OCI-LY1 (cell line): Measurements from ENCODE around the gene MED15.

Source experiments
- H2AFZ ChIP-seq: fragments of 200-600 bp; sonication (generic), shearing (Covaris generic); 2 replicates; pipeline ENCODE4 v1.6.0; 2014; ENCODE audit warnings: antibody characterized with exemption, mild to moderate bottlenecking, low read length
- H3F3A ChIP-seq: fragments of 200-600 bp; sonication (generic), shearing (Covaris generic); 2 replicates; pipeline ENCODE4 v1.6.0; 2014; ENCODE audit warnings: mild to moderate bottlenecking, antibody characterized with exemption, low read length, moderate library complexity; ENCODE audit not compliant: insufficient read depth
- H3K27ac ChIP-seq: fragments of 200-600 bp; sonication (generic); 2 replicates; pipeline ENCODE4 v1.5.1; 2014; ENCODE audit warnings: low read length, mixed run types, mild to moderate bottlenecking, low read depth; ENCODE audit not compliant: poor library complexity, severe bottlenecking
- H3K27me3 ChIP-seq: fragments of 200-600 bp; sonication (generic); 2 replicates; pipeline ENCODE4 v1.6.0; 2014; ENCODE audit warnings: antibody characterized with exemption, mild to moderate bottlenecking, low read length, moderate library complexity; ENCODE audit not compliant: insufficient read depth
- H3K36me3 ChIP-seq: fragments of 200-600 bp; sonication (generic); 2 replicates; pipeline ENCODE4 v1.6.1; 2014; ENCODE audit warnings: mild to moderate bottlenecking, antibody characterized with exemption, low read length, moderate library complexity, mixed read lengths; ENCODE audit not compliant: insufficient read depth
- H3K4me1 ChIP-seq: fragments of 200-600 bp; sonication (generic); 2 replicates; pipeline ENCODE4 v1.5.1; 2014; ENCODE audit warnings: mild to moderate bottlenecking, low read length, moderate library complexity; ENCODE audit not compliant: insufficient read depth, severe bottlenecking
- H3K4me2 ChIP-seq: fragments of 200-600 bp; sonication (generic), shearing (Covaris generic); 2 replicates; pipeline ENCODE4 v1.6.1; 2014; ENCODE audit warnings: low read length
- H3K4me3 ChIP-seq: fragments of 200-600 bp; sonication (generic); 2 replicates; pipeline ENCODE4 v1.5.1; 2014; ENCODE audit warnings: low read length, low read depth, mild to moderate bottlenecking, mixed read lengths; ENCODE audit not compliant: poor library complexity, severe bottlenecking
- H3K79me2 ChIP-seq: fragments of 200-600 bp; shearing (Covaris generic); 2 replicates; pipeline ENCODE4 v1.6.1; 2016; ENCODE audit warnings: mixed run types, low read length, mixed read lengths; ENCODE audit not compliant: insufficient read depth
- H3K9ac ChIP-seq: fragments of 200-600 bp; sonication (generic), shearing (Covaris generic); 2 replicates; pipeline ENCODE4 v1.6.1; 2014; ENCODE audit warnings: mild to moderate bottlenecking, low read length, mixed read lengths
- H3K9me2 ChIP-seq: fragments of 200-600 bp; sonication (generic), shearing (Covaris generic); 2 replicates; pipeline ENCODE4 v1.6.1; 2014; ENCODE audit warnings: low read depth, mild to moderate bottlenecking, low read length, mixed read lengths
- H3K9me3 ChIP-seq: fragments of 200-600 bp; shearing (Covaris generic); 2 replicates; pipeline ENCODE4 v1.6.1; 2014; ENCODE audit warnings: low read length, mixed read lengths
- H4K20me1 ChIP-seq: fragments of 200-600 bp; sonication (generic), shearing (Covaris generic); 2 replicates; pipeline ENCODE4 v1.6.0; 2016; ENCODE audit warnings: mild to moderate bottlenecking, low read length; ENCODE audit not compliant: insufficient read depth
- CTCF ChIP-seq: fragments of 200-600 bp; sonication (generic), shearing (Covaris generic); IDR thresholded peaks from 2 replicates; pipeline ENCODE4 v1.5.1; 2017; ENCODE audit warnings: mild to moderate bottlenecking, antibody characterized with exemption, low read length, moderate library complexity, mixed read lengths
- EZH2 ChIP-seq: fragments of 200-600 bp; sonication (generic), shearing (Covaris generic); IDR thresholded peaks from 2 replicates; pipeline ENCODE4 v1.8.0; 2017; ENCODE audit warnings: borderline replicate concordance, mixed run types, mild to moderate bottlenecking, antibody characterized with exemption, low read length, moderate library complexity, mixed read lengths

Gene MED15

DNA sequence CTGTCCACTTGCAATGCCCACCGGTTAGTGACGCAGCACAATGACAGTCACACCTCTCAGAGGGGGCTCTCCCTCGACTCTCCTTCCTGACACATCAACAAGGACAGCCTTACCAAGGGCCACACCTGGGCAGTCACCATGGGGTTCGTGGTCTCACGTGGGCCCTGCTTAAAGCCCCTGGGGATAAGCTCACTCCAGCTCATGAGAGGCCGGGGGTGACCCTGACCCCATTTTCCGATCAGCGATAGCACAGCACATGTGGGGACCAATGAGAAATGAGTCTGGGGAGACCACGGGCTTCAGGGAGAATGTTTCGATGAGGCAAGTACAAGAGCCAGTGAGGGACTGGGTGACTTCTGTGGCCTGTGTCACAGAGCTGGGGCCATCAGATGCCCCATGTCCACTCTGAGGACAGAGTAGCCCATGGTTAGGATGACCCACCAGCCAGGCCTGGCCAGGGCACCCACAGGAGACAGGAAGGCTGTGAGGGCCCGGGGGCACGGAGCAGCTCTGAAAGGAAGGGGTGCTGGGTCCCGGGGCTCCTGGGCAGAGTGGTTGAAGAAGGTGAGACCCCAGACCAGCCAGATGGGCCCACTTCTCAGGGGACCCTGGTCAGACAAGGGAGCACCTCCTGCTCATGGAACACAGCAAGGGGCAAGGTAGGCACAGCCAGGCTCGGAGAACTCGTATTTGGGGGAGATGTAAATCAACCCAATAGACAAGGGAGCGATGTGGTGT lies 128.8 kb downstream of the MED15 start:
- H3K27me3 ChIP-seq = no peaks in the 10 kb centered on the region; the same call in 1 of the 2 replicates
- H3K79me2 ChIP-seq = no peaks in the 10 kb centered on the region
- H3K4me2 ChIP-seq = no peak overlapping the region
- H3K27ac ChIP-seq = no peak overlapping the region
- H3K9me2 ChIP-seq = no peaks in the 10 kb centered on the region
- H3K36me3 ChIP-seq = no peaks in the 10 kb centered on the region
- no peaks in the 10 kb centered on the region for H3F3A ChIP-seq
- H3K9me3 ChIP-seq = no peaks in the 10 kb centered on the region
- no peaks in the 10 kb centered on the region for H3K4me1 ChIP-seq
- no peak overlapping the region for H3K4me3 ChIP-seq
- H2AFZ ChIP-seq = no peak overlapping the region
- no peaks in the 10 kb centered on the region for H4K20me1 ChIP-seq
- H3K9ac ChIP-seq = no peak overlapping the region
- TF ChIP-seq CTCF (no peak), EZH2 (no peak)

GRCh38 chr22:20636945-20637344 lies 129.5 kb downstream of the MED15 start:
- Histone ChIP-seq H3K27me3 (no peaks in the 10 kb centered on the region; the same call in 1 of the 2 replicates), H3K36me3 (no peaks in the 10 kb centered on the region), H3K79me2 (no peaks in the 10 kb centered on the region), H3K9ac (no peak overlapping the region), H3K4me2 (no peak overlapping the region), H2AFZ (no peak overlapping the region), H3K27ac (no peak overlapping the region), H3K9me3 (no peaks in the 10 kb centered on the region), H3F3A (no peaks in the 10 kb centered on the region), H3K4me1 (no peaks in the 10 kb centered on the region), H3K9me2 (no peaks in the 10 kb centered on the region), H4K20me1 (no peaks in the 10 kb centered on the region), H3K4me3 (no peak overlapping the region)
- TF ChIP-seq EZH2 = no peak
- no peak for TF ChIP-seq CTCF
